Measurements from ENCODE around the gene TEAD1.

GRCh38 chr11:12812849-12813248 is 138.6 kb downstream of the TEAD1 start:
- TF ChIP-seq, protein P1, sequence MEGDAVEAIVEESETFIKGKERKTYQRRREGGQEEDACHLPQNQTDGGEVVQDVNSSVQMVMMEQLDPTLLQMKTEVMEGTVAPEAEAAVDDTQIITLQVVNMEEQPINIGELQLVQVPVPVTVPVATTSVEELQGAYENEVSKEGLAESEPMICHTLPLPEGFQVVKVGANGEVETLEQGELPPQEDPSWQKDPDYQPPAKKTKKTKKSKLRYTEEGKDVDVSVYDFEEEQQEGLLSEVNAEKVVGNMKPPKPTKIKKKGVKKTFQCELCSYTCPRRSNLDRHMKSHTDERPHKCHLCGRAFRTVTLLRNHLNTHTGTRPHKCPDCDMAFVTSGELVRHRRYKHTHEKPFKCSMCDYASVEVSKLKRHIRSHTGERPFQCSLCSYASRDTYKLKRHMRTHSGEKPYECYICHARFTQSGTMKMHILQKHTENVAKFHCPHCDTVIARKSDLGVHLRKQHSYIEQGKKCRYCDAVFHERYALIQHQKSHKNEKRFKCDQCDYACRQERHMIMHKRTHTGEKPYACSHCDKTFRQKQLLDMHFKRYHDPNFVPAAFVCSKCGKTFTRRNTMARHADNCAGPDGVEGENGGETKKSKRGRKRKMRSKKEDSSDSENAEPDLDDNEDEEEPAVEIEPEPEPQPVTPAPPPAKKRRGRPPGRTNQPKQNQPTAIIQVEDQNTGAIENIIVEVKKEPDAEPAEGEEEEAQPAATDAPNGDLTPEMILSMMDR (IDR thresholded peaks at IDR 0.05), result no peak
- TF ChIP-seq POLR2A (IDR thresholded peaks at IDR 0.05), result no peak
